Hepatocyte (in vitro differentiated cells): ENCODE results near the gene PDE4D.

Experiments
- EZH2 ChIP-seq: fragments of 200-600 bp; sonication (generic); IDR thresholded peaks from 2 replicates; pipeline ENCODE4 v1.6.1; 2016; ENCODE audit warnings: antibody characterized with exemption, mild to moderate bottlenecking, borderline replicate concordance
- EZH2phosphoT487 ChIP-seq: fragments of 200-600 bp; sonication (generic); IDR thresholded peaks from one replicate; pipeline ENCODE4 v1.6.1; 2018; ENCODE audit warnings: antibody characterized with exemption, mild to moderate bottlenecking, low read depth, moderate library complexity; ENCODE audit not compliant: unreplicated experiment, severe bottlenecking
- TF ChIP-seq, protein P1 (sequence below): fragments of 200-600 bp; sonication (generic); IDR thresholded peaks from 2 replicates; pipeline ENCODE4 v1.5.1; 2016; ENCODE audit warnings: antibody characterized with exemption, mild to moderate bottlenecking; ENCODE audit not compliant: poor library complexity

DNA sequence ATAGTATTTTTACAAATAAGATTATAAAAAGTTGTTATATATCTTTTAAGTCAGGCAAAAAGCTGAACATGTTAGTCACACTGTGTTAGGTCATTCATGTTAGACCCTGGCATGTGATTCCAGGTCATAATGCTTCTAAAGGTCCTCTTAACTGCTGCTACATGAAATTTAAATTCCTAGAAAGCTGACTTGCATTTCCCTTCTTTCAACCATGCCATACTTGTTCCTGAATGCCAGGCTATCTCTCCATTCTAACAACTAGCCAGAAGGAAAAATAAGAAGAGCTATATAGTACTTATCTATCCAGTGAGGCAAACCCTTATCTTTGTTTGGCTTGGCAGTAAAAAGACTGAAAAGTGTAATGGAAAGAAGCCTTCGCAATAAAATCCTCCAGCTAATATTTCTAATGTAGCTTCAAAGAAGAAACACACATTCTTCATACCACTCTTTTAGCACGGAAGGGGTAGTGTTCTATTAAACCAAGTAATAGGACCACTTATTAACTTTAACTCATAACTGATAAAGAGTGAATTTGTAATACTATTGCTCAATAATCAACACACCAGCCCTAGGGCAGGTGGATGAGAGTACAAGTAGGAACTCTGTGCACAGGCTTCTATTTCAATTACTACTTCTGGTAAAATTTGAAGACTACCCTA lies 310.2 kb downstream of the PDE4D start:
- TF ChIP-seq, protein P1, sequence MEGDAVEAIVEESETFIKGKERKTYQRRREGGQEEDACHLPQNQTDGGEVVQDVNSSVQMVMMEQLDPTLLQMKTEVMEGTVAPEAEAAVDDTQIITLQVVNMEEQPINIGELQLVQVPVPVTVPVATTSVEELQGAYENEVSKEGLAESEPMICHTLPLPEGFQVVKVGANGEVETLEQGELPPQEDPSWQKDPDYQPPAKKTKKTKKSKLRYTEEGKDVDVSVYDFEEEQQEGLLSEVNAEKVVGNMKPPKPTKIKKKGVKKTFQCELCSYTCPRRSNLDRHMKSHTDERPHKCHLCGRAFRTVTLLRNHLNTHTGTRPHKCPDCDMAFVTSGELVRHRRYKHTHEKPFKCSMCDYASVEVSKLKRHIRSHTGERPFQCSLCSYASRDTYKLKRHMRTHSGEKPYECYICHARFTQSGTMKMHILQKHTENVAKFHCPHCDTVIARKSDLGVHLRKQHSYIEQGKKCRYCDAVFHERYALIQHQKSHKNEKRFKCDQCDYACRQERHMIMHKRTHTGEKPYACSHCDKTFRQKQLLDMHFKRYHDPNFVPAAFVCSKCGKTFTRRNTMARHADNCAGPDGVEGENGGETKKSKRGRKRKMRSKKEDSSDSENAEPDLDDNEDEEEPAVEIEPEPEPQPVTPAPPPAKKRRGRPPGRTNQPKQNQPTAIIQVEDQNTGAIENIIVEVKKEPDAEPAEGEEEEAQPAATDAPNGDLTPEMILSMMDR = no peak
- TF ChIP-seq EZH2 (no peak), EZH2phosphoT487 (no peak)
